Mammary epithelial cell (primary cell): ENCODE results near the gene TMEM238.

ENCODE experiments used
- CTCF ChIP-seq, 2 donors: IDR thresholded peaks in 1 of 2; conservative IDR thresholded peaks in 1 of 2; 2 replicates each; pipeline ENCODE4 v1.5.1; 2011 to 2012; ENCODE audit warnings: inconsistent platforms in 2 of 2, low read length in 2 of 2, mild to moderate bottlenecking in 2 of 2, control low read depth in 1 of 2, low read depth in 1 of 2; ENCODE audit not compliant: insufficient read depth in 1 of 2; ENCODE audit errors: extremely low read depth in 1 of 2
- EZH2 ChIP-seq: IDR thresholded peaks from 2 replicates; pipeline ENCODE4 v1.6.1; 2012; ENCODE audit warnings: low read length, inconsistent platforms, borderline replicate concordance

- TF ChIP-seq CTCF (conservative IDR thresholded peaks at IDR 0.05 in 1 of 2, IDR thresholded peaks at IDR 0.05 in 1 of 2; ENCODE audit: extremely low read depth in 1 of 2, insufficient read depth in 1 of 2, low read depth in 1 of 2, low read length in 2 of 2): no peak
- no peak for TF ChIP-seq EZH2
These were observed 22.9 kb upstream of the TMEM238 start for GRCh38 chr19:55406826-55407549.
